Activated CD8-positive, alpha-beta T cell treated with anti-CD3 and anti-CD28 coated beads for 36 hours (primary cell): ENCODE results near the gene ATP2B2. TPM values are rescaled to one million over a fixed set of nuclear protein-coding genes. Genes with fewer than 3 reads are reported as not detected.

Experiments used
- ATAC-seq: fragments of 200-7000 bp; cut with Tn5 transposase; one replicate; pipeline ENCODE4 v1.10.0; 2021; ENCODE audit warnings: mild to moderate bottlenecking, moderate library complexity
- CTCF ChIA-PET: fragments of 350-600 bp; sonication (Branson Sonifier 250); formaldehyde crosslinking; loops from one replicate; lab custom pipeline; 2021; ENCODE audit warnings: antibody characterized with exemption; lab: Charles Lee
- POLR2A ChIA-PET: fragments of 350-600 bp; sonication (Branson Sonifier 250); formaldehyde crosslinking; loops from one replicate; lab custom pipeline; 2021; ENCODE audit warnings: antibody characterized with exemption; lab: Charles Lee
- DNase-seq: peaks from one replicate; pipeline ENCODE4 v3.0.0-alpha.2; 2020
- H3K27ac Mint-ChIP-seq: one replicate; pipeline ENCODE4 v1.8.0; 2021; ENCODE audit warnings: mild to moderate bottlenecking, mixed read lengths
- H3K27me3 Mint-ChIP-seq: one replicate; pipeline ENCODE4 v1.8.0; 2021; ENCODE audit warnings: mixed read lengths
- H3K36me3 Mint-ChIP-seq: one replicate; pipeline ENCODE4 v1.8.0; 2021; ENCODE audit warnings: low read depth, mixed read lengths
- H3K4me1 Mint-ChIP-seq: one replicate; pipeline ENCODE4 v1.8.0; 2021; ENCODE audit warnings: low read depth, mixed read lengths
- H3K4me3 Mint-ChIP-seq: one replicate; pipeline ENCODE4 v1.8.0; 2021; ENCODE audit warnings: mild to moderate bottlenecking, moderate library complexity, mixed read lengths
- H3K9me3 Mint-ChIP-seq: one replicate; pipeline ENCODE4 v1.8.0; 2021; ENCODE audit warnings: mixed read lengths
- intact Hi-C: fragments of 100-400 bp; cut with micrococcal nuclease; formaldehyde crosslinking; loops from one replicate; pipeline ENCODE4 v1.10.0; 2022
- total RNA-seq, 2 experiments: library from RNA; stranded (reverse); gene quantifications; one replicate each; pipeline ENCODE4 v1.2.3, GENCODE V29; 2021
- TF ChIP-seq, protein P1 (sequence below): fragments of 200-600 bp; IDR thresholded peaks from one replicate; pipeline ENCODE4 v1.8.0; 2022; ENCODE audit warnings: antibody characterized with exemption, mild to moderate bottlenecking

ATP2B2 gene
- total RNA-seq, 2 experiments from 2014 or later: not detected

DNA sequence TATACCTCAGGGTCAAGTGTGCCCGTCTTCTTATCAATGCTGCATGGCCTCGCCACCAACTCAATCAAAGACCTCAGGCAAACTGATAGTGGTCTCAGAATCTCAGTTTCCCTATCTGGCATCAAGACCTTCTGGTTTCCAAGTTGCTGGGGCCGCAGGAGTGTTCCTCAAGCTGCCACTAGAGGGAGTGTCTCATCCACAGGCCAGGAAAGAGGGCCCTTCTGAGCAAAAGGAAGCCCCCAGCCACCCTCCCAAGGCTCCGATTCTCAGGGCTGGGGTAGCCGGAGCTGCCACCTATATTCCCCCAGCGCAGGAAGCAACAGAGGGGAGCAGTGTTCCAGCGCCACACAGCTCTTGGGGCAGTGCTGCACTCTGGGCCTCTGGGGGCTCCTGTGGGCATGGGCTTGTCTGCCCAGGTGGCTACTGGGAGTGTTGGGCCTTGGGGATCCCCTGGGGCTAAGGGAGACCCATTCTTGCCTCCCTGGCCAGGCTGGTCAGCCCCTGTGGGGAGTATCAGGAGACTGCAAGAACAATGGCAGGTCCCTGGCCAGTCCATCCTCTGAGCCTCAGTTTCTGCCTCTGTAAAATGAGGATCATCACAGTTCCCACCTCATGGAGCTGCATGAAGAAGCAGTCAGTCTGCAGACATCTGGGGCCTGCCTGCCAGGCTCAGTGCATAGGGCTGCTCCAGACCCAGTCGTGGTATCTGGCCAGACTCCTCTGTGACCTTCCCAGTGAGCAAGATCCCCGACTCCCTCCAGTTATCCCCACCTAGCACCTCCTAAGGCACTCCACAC is 161.0 kb downstream of the ATP2B2 start:
- DNase-seq (peak; percentile 68), ATAC-seq (peak; percentile 73)
- no peaks in the 10 kb centered on the region for H3K4me1 Mint-ChIP-seq
- ChIA-PET POLR2A (no interaction called here), CTCF (interaction anchor here (0.6 to 4.3 kb wide), 16 partner anchors 17 to 414 kb away, joined by 3 to 33 read pairs (median 4); partner anchors contain the start of gene SEC13)
- H3K27me3 Mint-ChIP-seq: no peaks in the 10 kb centered on the region
- intact Hi-C loops: loop anchor here (2.0 to 10.0 kb wide), 2 partner anchors 360 to 394 kb away; no protein-coding TSS in a partner anchor
- TF ChIP-seq, protein P1, sequence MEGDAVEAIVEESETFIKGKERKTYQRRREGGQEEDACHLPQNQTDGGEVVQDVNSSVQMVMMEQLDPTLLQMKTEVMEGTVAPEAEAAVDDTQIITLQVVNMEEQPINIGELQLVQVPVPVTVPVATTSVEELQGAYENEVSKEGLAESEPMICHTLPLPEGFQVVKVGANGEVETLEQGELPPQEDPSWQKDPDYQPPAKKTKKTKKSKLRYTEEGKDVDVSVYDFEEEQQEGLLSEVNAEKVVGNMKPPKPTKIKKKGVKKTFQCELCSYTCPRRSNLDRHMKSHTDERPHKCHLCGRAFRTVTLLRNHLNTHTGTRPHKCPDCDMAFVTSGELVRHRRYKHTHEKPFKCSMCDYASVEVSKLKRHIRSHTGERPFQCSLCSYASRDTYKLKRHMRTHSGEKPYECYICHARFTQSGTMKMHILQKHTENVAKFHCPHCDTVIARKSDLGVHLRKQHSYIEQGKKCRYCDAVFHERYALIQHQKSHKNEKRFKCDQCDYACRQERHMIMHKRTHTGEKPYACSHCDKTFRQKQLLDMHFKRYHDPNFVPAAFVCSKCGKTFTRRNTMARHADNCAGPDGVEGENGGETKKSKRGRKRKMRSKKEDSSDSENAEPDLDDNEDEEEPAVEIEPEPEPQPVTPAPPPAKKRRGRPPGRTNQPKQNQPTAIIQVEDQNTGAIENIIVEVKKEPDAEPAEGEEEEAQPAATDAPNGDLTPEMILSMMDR: peak; percentile 95
- no peaks in the 10 kb centered on the region for H3K9me3 Mint-ChIP-seq
- no peak overlapping the region for H3K27ac Mint-ChIP-seq
- no peak overlapping the region for H3K4me3 Mint-ChIP-seq
- H3K36me3 Mint-ChIP-seq: no peaks in the 10 kb centered on the region

DNA sequence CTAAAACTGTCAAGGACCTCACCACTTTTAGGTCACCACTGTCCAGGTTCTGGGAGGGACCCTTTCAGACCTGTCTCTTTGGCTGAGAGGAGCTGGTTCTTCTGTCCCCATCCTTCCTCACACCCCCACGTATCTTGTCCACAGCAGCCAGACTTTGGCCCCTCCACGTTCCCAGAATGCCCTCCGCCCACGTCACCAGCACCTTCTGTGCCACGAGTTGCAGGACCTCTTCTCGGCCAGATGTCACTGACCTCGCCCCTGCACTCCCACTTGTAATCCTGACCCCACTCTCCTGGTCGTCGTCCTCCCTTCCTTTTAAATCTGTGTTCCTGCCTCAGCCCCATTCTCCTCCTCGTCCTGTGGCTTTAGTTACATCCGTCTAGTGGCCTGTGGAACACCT is 161.9 kb downstream of the ATP2B2 start:
- H3K9me3 Mint-ChIP-seq: no peaks in the 10 kb centered on the region
- ChIA-PET CTCF (interaction anchor here (0.6 to 4.3 kb wide), 8 partner anchors 17 to 396 kb away, joined by 3 to 33 read pairs (median 4); no protein-coding TSS in a partner anchor), POLR2A (no interaction called here)
- DNase-seq (no peak), ATAC-seq (no peak)
- no peaks in the 10 kb centered on the region for H3K4me1 Mint-ChIP-seq
- H3K36me3 Mint-ChIP-seq: no peaks in the 10 kb centered on the region
- no peaks in the 10 kb centered on the region for H3K27me3 Mint-ChIP-seq
- intact Hi-C loops: loop anchor here (10.0 kb wide), 1 partner anchor 361 kb away; no protein-coding TSS in a partner anchor
- no peak overlapping the region for H3K4me3 Mint-ChIP-seq
- H3K27ac Mint-ChIP-seq: no peak overlapping the region
- TF ChIP-seq, protein P1: no peak

DNA sequence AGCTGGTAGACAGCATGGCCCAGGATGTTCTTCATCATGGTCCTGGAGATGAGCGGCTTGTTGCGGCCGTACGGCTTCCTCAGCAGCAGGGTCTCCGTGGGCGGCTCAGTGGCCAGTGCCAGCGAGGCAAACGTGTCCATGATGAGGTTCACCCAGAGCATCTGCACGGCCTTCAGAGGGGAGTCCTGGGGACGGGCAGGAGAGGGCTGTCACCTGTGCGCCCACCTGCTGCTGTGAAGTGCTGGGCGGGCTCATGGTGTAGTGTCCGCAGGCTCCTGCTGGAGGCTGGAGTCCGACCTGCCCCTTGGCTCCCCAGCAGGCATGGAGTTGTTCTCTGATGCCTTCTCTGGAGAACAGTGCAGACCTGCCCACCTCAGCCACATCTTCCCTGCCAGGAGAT is 162.6 kb downstream of the ATP2B2 start:
- no peak overlapping the region for H3K4me3 Mint-ChIP-seq
- intact Hi-C loops: loop anchor here (10.0 kb wide), 1 partner anchor 362 kb away; no protein-coding TSS in a partner anchor
- no peaks in the 10 kb centered on the region for H3K27me3 Mint-ChIP-seq
- no peak overlapping the region for H3K27ac Mint-ChIP-seq
- DNase-seq: no peak
- TF ChIP-seq, protein P1: no peak
- ChIA-PET POLR2A (no interaction called here), CTCF (interaction anchor here (1.0 to 4.3 kb wide), 3 partner anchors 18 to 397 kb away, joined by 4 to 33 read pairs (median 5); no protein-coding TSS in a partner anchor)
- H3K36me3 Mint-ChIP-seq: no peaks in the 10 kb centered on the region
- H3K4me1 Mint-ChIP-seq: no peaks in the 10 kb centered on the region
- ATAC-seq: no peak
- H3K9me3 Mint-ChIP-seq: no peaks in the 10 kb centered on the region

DNA sequence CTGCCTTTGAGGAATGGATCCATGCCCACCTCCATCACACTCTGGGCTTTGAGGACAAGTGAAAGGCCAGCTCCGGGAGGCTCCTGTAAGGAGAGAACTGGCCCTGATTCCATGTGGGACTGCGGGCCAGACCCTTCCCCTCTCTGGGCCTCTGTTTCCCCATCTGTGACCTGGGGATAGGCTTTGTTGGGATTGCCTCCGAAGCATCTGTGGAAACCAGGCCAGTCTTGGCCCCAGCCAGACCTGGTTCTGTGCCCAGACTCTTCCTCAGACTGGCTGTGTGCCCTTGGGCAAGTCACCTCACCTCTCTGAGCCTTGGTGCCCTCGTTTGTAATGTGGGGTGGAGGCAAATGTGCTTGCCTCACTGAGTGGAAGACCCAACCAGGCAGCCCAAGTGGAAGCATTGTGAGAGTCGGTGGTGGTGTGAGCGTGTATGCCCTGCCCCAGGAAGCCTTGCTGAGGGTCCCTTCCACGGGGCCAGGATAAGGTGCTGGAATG is 163.4 kb downstream of the ATP2B2 start:
- intact Hi-C loops: loop anchor here (10.0 kb wide), 1 partner anchor 363 kb away; no protein-coding TSS in a partner anchor
- Mint-ChIP-seq H3K27me3 (no peaks in the 10 kb centered on the region), H3K4me1 (no peaks in the 10 kb centered on the region), H3K9me3 (no peaks in the 10 kb centered on the region), H3K4me3 (no peak overlapping the region), H3K27ac (no peak overlapping the region), H3K36me3 (no peaks in the 10 kb centered on the region)
- ChIA-PET POLR2A (no interaction called here), CTCF (interaction anchor here (4.3 kb wide), 1 partner anchor 398 kb away, joined by 33 read pairs; no protein-coding TSS in a partner anchor)
- no peak for ATAC-seq
- TF ChIP-seq, protein P1: no peak
- no peak for DNase-seq
